Bronchus fibroblast of lung (primary cell): ENCODE data around the gene SKP2. TPM values are rescaled to one million over a fixed set of nuclear protein-coding genes. Genes with fewer than 3 reads are reported as not detected.

Experiments used
- total RNA-seq: library from RNA; depleted of rRNA; stranded (reverse); fragments of >200 nt; gene quantifications from 2 replicates; pipeline ENCODE4 v1.2.3, GENCODE V29; 2015

Gene SKP2
- 27.7 and 35.1 TPM in 2 replicates for total RNA-seq

DNA sequence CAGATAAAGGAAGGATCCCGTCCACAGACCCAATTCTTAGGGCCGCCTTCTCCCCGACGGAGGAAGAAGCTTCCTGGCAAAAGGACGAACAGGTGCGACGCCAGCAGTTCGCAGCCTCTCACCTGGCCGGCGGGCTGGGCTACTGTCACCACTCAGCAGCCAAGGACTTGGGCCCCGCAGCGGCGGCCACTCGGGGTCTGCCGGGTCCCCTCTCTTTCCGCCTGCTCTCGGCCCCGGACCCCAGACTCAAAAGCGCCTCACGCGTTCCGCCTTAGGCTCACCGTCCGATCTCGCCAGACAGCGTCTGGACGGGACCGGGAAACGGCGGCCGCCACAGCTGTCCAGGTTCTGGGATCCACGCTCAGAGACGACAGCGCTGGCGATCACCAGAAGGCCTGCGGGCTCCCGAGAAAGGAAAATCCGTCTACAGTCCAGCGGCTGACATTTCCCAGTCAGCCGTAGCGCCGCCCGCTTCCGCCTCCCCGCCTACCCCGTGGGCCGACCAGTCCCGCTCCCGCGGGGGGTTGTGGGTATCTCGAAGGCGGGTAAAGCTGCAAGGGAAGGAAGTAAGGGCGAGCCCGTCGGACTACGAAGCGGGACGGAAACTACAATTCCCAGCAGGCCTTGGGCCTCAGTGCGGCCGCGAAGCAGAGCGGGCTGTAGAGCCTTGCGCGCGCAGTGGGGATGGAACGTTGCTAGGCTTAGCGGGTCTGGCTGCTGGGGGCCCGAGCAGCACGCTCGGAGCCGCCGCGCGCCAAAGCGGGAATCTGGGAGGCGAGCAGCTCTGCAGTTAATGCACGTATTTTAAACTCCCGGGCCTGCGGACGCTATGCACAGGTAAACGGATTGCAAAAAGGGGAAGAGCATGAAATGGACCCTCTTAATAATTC, at the start of gene SKP2, which contains the start of gene LMBRD2:
Gene SKP2, plus strand, starts transcription at position 678 of the 890 bp plus-strand sequence. Its CDS starts 152 bp downstream, at position 830.
Gene LMBRD2, minus strand, starts transcription at position 454 of the 890 bp plus-strand sequence. CDS start 8,538 bp downstream, outside the sequence.

Other genes starting within 250 kb of the SKP2 start
- gene CAPSL, start 213.5 kb upstream of the SKP2 start, total RNA-seq: 0.30 and 1.3 TPM in 2 replicates
- not detected in 2 replicates for gene UGT3A1, start 160.7 kb upstream of the SKP2 start, total RNA-seq
- gene UGT3A2, start 85.2 kb upstream of the SKP2 start, total RNA-seq: not detected in 2 replicates
- 3.6 and 4.5 TPM in 2 replicates for gene LMBRD2, start 224 bp upstream of the SKP2 start, total RNA-seq
- 14.7 and 17.7 TPM in 2 replicates for gene NADK2, start 89.8 kb downstream of the SKP2 start, total RNA-seq
- not detected in 2 replicates for gene RANBP3L, start 149.8 kb downstream of the SKP2 start, total RNA-seq